ENCODE data around the gene RUBCN.
"Not testable (repeated sequence)": the region's sequence is repeated elsewhere in the genome, so short reads cannot be mapped to it uniquely, and the experiment has no call there.

GRCh38 chr3:197646294-197646693 lies 90.4 kb downstream of the RUBCN start:
- not testable (repeated sequence) for TF ChIP-seq CTCF (IDR thresholded peaks at IDR 0.05); EZH2phosphoT487 (IDR thresholded peaks at IDR 0.05; ENCODE audit: borderline replicate concordance, low read depth); MXI1 (IDR thresholded peaks at IDR 0.05; ENCODE audit: low read depth, low read length); TAF1 (IDR thresholded peaks at IDR 0.05; ENCODE audit: borderline replicate concordance, low read depth, low read length); EP300 (IDR thresholded peaks at IDR 0.05; ENCODE audit: borderline replicate concordance in 1 of 2, low read depth in 1 of 2, low read length in 1 of 2); REST (IDR thresholded peaks at IDR 0.05; ENCODE audit: low read depth, low read length); FOXM1 (IDR thresholded peaks at IDR 0.05; ENCODE audit: low read depth); RFX5 (IDR thresholded peaks at IDR 0.05; ENCODE audit: low read length); YY1 (IDR thresholded peaks at IDR 0.05; ENCODE audit: low read depth); RCOR1 (IDR thresholded peaks at IDR 0.05; ENCODE audit: low read length); RAD21 (IDR thresholded peaks at IDR 0.05; ENCODE audit: low read length); ELF1 (IDR thresholded peaks at IDR 0.05)
- TF ChIP-seq, protein P1, sequence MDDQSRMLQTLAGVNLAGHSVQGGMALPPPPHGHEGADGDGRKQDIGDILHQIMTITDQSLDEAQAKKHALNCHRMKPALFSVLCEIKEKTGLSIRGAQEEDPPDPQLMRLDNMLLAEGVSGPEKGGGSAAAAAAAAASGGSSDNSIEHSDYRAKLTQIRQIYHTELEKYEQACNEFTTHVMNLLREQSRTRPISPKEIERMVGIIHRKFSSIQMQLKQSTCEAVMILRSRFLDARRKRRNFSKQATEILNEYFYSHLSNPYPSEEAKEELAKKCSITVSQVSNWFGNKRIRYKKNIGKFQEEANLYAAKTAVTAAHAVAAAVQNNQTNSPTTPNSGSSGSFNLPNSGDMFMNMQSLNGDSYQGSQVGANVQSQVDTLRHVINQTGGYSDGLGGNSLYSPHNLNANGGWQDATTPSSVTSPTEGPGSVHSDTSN (IDR thresholded peaks at IDR 0.05), result not testable (repeated sequence)

All from SK-N-SH (cell line).